Keratinocyte (primary cell): ENCODE measurements around the gene LPIN1. TPM values are rescaled to one million over a fixed set of nuclear protein-coding genes. Genes with fewer than 3 reads are reported as not detected.

Experiments
- DNase-seq: peaks from one replicate; pipeline ENCODE4 v3.0.0-alpha.2; 2011; ENCODE audit warnings: low read depth, missing footprints, low spot score
- FAIRE-seq: peaks from 2 replicates; lab custom pipeline; 2011; peaks lifted over from hg19 to GRCh38; lab: Jason Lieb, UNC
- H2AFZ ChIP-seq: 2 replicates; pipeline ENCODE4 v1.6.0; 2012; ENCODE audit warnings: low read length, control low read depth, inconsistent platforms; ENCODE audit not compliant: control insufficient read depth
- H3K27ac ChIP-seq: 2 replicates; pipeline ENCODE4 v1.5.1; 2011; ENCODE audit warnings: low read length; ENCODE audit not compliant: control insufficient read depth, insufficient read depth
- H3K27me3 ChIP-seq: 3 replicates; pipeline ENCODE4 v1.6.0; 2011; ENCODE audit warnings: low read length; ENCODE audit not compliant: control insufficient read depth, insufficient read depth; ENCODE audit errors: extremely low read depth
- H3K36me3 ChIP-seq, 2 experiments: 2 replicates in 1 of 2; 3 replicates in 1 of 2; pipeline ENCODE4 v1.5.1; 2011; ENCODE audit warnings: low read length in 2 of 2, mild to moderate bottlenecking in 1 of 2; ENCODE audit not compliant: control insufficient read depth in 2 of 2, insufficient read depth in 2 of 2; ENCODE audit errors: extremely low read depth in 1 of 2
- H3K4me1 ChIP-seq: 3 replicates; pipeline ENCODE4 v1.5.1; 2011; ENCODE audit warnings: low read length; ENCODE audit not compliant: control insufficient read depth, insufficient read depth; ENCODE audit errors: extremely low read depth
- H3K4me2 ChIP-seq: 3 replicates; pipeline ENCODE4 v1.6.0; 2011; ENCODE audit warnings: low read depth, low read length; ENCODE audit not compliant: control insufficient read depth, insufficient read depth; ENCODE audit errors: extremely low read depth
- H3K4me3 ChIP-seq, 3 experiments: fragments of 200-600 bp in 1 of 3; sonication (generic) in 1 of 3; 2 replicates in 2 of 3; 3 replicates in 1 of 3; pipeline ENCODE4 v1.5.1; 2011 to 2016; ENCODE audit warnings: low read length in 3 of 3, mild to moderate bottlenecking in 3 of 3, control low read depth in 2 of 3, inconsistent platforms in 1 of 3, low read depth in 1 of 3, mixed read lengths in 1 of 3, mixed run types in 1 of 3, moderate library complexity in 1 of 3; ENCODE audit not compliant: control insufficient read depth in 2 of 3, insufficient read depth in 2 of 3; ENCODE audit errors: extremely low read depth in 1 of 3
- H3K79me2 ChIP-seq: 2 replicates; pipeline ENCODE4 v1.6.0; 2012; ENCODE audit warnings: low read length; ENCODE audit not compliant: control insufficient read depth, insufficient read depth
- H3K9ac ChIP-seq: 3 replicates; pipeline ENCODE4 v1.6.0; 2011; ENCODE audit warnings: low read length; ENCODE audit not compliant: control insufficient read depth, insufficient read depth; ENCODE audit errors: extremely low read depth
- H3K9me1 ChIP-seq: 3 replicates; pipeline ENCODE4 v1.6.0; 2011; ENCODE audit warnings: low read length; ENCODE audit not compliant: control insufficient read depth, insufficient read depth; ENCODE audit errors: extremely low read depth
- H3K9me3 ChIP-seq: 2 replicates; pipeline ENCODE4 v1.5.1; 2012; ENCODE audit warnings: low read depth, low read length; ENCODE audit not compliant: control insufficient read depth
- H4K20me1 ChIP-seq: 3 replicates; pipeline ENCODE4 v1.6.0; 2011; ENCODE audit warnings: low read length; ENCODE audit not compliant: control insufficient read depth, insufficient read depth; ENCODE audit errors: extremely low read depth
- CTCF ChIP-seq, 3 experiments: IDR thresholded peaks in 1 of 3; conservative IDR thresholded peaks in 1 of 3; optimal IDR thresholded peaks in 1 of 3; 2 replicates in 2 of 3; 3 replicates in 1 of 3; pipeline versions ENCODE3 to v1.5.1; 2011; ENCODE audit warnings: low read length in 3 of 3, mild to moderate bottlenecking in 3 of 3, moderate library complexity in 2 of 3, control low read depth in 1 of 3, inconsistent platforms in 1 of 3; ENCODE audit not compliant: insufficient read depth in 2 of 3; ENCODE audit errors: extremely low read depth in 1 of 3
- EZH2 ChIP-seq: IDR thresholded peaks from one replicate; pipeline ENCODE4 v1.6.1; 2012; ENCODE audit warnings: inconsistent platforms, mild to moderate bottlenecking, low read length, moderate library complexity
- dilution Hi-C: fragments of 300-500 bp; cut with MboI; formaldehyde crosslinking; loops from one replicate; pipeline ENCODE4 v1.7.0; 2020; ENCODE audit warnings: low sequenced_read_pairs; ENCODE audit not compliant: extremely low pct_ligation_motif_present
- polyA plus RNA-seq, 5 experiments: library from polyadenylated mRNA; depleted of rRNA in 3 of 5; stranded (reverse) in 3 of 5; stranded (forward) in 1 of 5; unstranded in 1 of 5; fragments of >200 nt; gene quantifications; 1 replicate in 1 of 5; 2 replicates in 3 of 5; 3 replicates in 1 of 5; pipeline versions ENCODE4 v1.2.1 to v1.2.3, GENCODE V29; 2011 to 2012; ENCODE audit warnings: missing spikeins in 2 of 5, low read depth in 1 of 5, low replicate concordance in 1 of 5

The LPIN1 gene
- polyA plus RNA-seq, 1 donor (not counting 4 experiments of a cell fraction or from before 2014, with no cell fraction given), result 79.6 TPM

DNA sequence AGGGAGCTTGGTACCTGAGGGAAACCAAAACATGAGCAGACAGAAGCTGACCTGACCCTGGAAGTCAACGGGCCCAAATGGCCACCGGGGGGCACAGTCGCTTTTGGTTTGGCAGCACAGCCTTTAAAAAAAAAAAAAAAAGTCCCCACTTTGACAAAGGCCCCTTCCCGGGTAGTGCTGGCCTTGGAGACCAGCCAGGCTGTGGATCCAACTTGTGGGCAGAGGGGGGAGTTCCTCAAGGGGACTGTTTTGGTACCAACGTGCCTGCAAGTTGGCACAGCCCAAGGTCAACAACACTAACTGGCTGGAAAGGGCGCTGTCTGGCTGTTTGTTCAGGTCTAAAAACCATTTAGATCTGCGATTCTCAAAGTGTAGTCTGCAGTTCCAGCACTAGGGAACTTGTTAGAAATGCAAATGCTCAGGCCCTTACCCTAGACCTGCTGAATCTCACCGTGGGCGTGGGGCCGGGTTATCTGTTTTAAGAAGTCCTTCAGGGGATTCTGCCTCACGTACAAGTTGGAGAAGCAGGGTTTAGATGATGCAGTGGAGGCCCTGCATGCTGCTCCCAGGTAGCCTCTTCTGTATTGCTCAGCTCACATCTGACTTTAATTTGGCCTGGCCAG is 83.0 kb downstream of the LPIN1 start:
- FAIRE-seq, result no peak
- TF ChIP-seq EZH2 (no peak), CTCF (optimal IDR thresholded peaks at IDR 0.05 in 1 of 3, IDR thresholded peaks at IDR 0.05 in 1 of 3, conservative IDR thresholded peaks at IDR 0.05 in 1 of 3; ENCODE audit: extremely low read depth in 1 of 3, insufficient read depth in 2 of 3, low read length in 3 of 3) (peak; percentile 15 to 61 (median 37))

GRCh38 chr2:11829947-11830707 is 83.7 kb downstream of the LPIN1 start:
- H3K36me3 ChIP-seq, result peaks cover 0 to 8% of the 10 kb centered on the region in 2 experiments
- no peak for TF ChIP-seq EZH2
- TF ChIP-seq CTCF (optimal IDR thresholded peaks at IDR 0.05 in 1 of 3, IDR thresholded peaks at IDR 0.05 in 1 of 3, conservative IDR thresholded peaks at IDR 0.05 in 1 of 3; ENCODE audit: extremely low read depth in 1 of 3, insufficient read depth in 2 of 3, low read length in 3 of 3), result peak; percentile 56 to 82 (median 71)
- peak overlapping the region; percentile 57 for H3K9ac ChIP-seq
- no peaks in the 10 kb centered on the region for H3K27me3 ChIP-seq
- peak overlapping the region in 2 of 3 experiments; percentile 43 to 44 for H3K4me3 ChIP-seq
- peaks cover 22% of the 10 kb centered on the region for H3K4me1 ChIP-seq
- no peaks in the 10 kb centered on the region for H4K20me1 ChIP-seq
- peak overlapping the region; percentile 74 for H3K27ac ChIP-seq
- no peaks in the 10 kb centered on the region for H3K9me3 ChIP-seq
- H3K79me2 ChIP-seq, result no peaks in the 10 kb centered on the region
- H3K9me1 ChIP-seq, result no peaks in the 10 kb centered on the region
- H2AFZ ChIP-seq, result peak overlapping the region; percentile 21
- DNase-seq (peak; percentile 83), FAIRE-seq (peak; percentile 90)
- dilution Hi-C loops, result no loop called here
- H3K4me2 ChIP-seq, result peak overlapping the region; percentile 80

More for the DNA sequence above, 83.0 kb downstream of the LPIN1 start:
- Histone ChIP-seq H3K27ac (peak overlapping the region; percentile 74), H3K4me1 (peaks cover 29% of the 10 kb centered on the region), H3K9me1 (no peaks in the 10 kb centered on the region), H3K27me3 (no peaks in the 10 kb centered on the region), H3K9me3 (no peaks in the 10 kb centered on the region), H4K20me1 (no peaks in the 10 kb centered on the region), H3K9ac (peak overlapping the region; percentile 57), H3K36me3 (peaks cover 3 to 10% of the 10 kb centered on the region in 2 experiments), H2AFZ (peak overlapping the region; percentile 21), H3K4me3 (peak overlapping the region in 2 of 3 experiments; percentile 38 to 44), H3K79me2 (no peaks in the 10 kb centered on the region), H3K4me2 (peak overlapping the region; percentile 80)
- dilution Hi-C loops, result no loop called here
- no peak for DNase-seq
